Stimulated activated CD8-positive, alpha-beta memory T cell treated with anti-CD3 and anti-CD28 coated beads, Interleukin-4, amount 100 ng/mL, for 48 hours (primary cell): ENCODE data around the gene CMTM5.
"Not testable (repeated sequence)": the region's sequence is repeated elsewhere in the genome, so short reads cannot be mapped to it uniquely, and the experiment has no call there.

Experiments used
- DNase-seq: peaks from one replicate; pipeline ENCODE4 v3.0.0-alpha.2; 2020

The CMTM5 gene

DNA sequence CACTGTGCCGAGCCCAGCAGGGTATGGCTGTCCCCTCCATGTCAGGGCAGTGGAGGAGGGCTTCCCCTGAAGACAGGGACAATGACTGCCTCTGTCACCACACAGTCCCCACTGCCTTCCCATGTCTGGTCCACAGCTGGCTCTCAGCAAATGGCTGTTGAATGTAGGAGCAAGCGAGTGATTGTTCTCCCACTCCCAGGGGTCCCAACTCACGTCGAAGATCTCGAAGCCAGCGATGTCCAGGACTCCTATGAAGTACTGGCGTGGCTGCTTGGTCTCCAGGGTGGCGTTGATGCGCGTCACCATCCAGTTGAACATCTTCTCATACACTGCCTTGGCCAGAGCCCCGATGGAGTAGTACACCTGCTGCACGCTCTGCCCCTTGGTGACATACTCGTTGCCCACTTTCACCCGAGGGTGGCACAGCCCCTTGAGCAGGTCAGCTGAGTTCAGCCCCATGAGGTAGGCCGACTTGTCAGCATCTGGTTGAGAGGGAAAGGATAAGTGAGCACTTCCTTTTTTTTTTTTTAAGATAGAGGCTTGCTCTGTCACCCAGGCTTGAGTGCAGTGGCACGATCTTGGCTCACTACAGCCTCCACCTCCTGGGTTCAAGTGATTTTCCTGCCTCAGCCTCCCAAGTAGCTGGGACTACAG is 23.8 kb downstream of the CMTM5 start:
- DNase-seq = not testable (repeated sequence)

DNA sequence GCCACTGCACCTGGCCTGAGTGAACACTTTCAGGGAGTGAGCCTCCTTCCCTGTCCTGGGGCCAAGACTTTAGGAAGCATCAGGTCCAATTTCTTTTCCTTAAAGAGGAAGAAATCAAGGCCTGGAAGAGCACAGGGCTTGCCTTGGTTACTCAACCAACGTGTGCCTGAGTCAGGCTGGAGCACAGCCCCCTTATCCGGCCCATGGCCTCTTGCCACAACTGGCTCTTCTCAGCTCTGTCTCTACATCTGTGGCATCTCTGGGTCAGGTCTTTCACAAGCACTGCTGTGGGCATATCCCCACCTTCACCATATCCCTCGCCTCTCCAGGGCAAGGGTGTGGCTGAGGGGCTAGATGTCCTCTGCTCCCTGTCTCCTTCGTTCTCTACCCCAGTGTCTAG is 24.4 kb downstream of the CMTM5 start:
- no peak for DNase-seq

DNA sequence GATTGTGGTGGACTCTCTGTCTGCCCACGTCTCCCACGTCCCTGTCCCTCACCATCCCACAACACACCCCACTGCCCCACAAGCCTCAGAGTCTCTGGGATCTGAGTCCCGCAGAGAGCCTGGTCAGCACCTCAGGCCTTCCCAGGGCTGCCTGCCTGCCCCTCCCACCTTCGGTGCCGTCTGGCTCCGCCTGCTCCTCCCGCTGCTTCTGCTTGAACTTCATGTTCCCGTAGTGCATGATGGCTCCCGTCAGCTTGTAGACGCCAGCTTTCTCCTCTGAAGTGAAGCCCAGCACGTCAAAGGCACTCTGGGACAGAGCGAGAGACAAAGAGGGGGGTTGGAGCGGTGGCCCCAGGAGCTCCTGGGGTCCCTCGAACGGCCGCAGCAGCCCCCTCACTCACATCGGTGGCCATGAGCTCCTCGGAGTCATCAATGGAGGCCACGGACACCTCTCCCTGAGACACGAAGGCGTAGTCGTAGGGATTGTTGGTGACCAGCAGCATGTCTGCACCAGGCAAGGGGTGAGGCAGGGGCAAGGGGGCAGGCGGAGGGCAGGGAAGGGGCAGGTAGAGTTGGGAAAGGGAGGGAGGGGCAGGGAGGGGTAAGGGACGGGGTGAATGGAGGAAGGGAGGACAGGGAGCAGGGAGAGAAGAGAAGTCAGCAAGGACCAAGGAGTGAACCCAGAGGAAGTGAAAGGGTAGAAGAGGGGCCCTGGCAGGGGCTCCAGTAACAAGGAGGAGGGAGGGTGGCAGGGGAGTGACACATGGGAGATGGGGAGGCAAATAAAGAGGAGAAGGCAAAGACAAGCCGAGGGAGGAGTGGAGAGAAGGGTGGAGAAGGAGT is 25.7 kb downstream of the CMTM5 start:
- no peak for DNase-seq

DNA sequence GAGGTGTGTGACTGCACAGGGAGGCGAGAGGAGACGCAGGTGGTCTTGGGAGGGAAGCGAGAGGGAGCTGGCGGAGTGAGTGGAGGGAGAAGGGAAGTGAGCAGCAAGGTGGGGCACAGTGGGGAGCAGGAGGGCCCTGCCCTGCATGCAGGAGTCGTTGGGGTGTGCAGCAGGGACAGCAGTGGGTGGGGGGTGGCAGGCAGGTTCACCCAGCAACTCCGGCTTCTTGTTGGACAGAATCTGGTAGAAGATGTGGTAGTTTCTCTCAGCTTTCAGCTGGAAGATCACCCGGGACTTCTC is 26.2 kb downstream of the CMTM5 start:
- DNase-seq = no peak

DNA sequence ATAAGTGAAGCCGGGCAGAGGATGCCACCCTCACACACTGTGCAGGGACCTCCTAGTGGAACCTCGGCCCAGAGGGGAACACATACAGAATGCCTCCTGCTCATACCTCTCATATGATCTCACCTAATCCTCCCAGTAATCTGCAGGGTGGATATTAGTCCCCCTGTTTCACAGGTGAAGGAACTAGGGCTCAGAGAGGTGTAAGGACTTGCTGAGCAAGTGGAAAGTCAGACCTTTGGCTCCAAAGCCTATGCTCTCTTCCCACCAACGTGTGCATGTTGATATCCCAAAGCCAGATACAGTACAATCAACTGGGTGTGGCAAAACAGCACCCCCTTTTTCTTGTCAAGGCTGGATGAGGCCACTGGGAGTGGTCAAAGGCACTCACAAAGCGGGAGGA is 27.1 kb downstream of the CMTM5 start:
- no peak for DNase-seq

DNA sequence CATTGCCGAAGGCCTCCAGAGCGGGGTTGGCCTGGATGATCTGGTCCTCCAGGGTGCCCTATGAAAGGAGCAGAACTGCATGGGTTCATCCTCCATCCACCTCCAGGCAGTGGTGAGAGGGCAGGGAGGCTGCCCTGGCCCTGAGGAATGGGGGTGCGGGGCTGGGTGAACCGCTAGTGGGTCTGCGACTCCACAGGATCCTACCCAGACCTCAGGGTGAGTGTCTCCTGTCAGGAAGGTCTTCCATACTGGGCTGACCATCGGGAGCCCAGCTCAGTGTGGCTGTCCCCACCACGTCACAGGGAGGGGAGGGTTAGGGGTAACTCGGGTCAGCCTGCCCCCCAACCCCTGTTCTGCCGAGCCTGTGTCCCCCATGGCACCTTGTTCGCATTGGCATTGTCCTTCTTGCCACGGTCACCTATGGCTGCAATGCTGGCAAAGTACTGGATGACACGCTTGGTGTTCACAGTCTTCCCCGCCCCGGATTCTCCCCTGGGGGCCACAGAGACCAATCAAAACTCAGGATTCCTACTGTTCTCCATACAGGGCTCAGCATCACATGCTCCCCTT is 27.6 kb downstream of the CMTM5 start:
- no peak for DNase-seq

DNA sequence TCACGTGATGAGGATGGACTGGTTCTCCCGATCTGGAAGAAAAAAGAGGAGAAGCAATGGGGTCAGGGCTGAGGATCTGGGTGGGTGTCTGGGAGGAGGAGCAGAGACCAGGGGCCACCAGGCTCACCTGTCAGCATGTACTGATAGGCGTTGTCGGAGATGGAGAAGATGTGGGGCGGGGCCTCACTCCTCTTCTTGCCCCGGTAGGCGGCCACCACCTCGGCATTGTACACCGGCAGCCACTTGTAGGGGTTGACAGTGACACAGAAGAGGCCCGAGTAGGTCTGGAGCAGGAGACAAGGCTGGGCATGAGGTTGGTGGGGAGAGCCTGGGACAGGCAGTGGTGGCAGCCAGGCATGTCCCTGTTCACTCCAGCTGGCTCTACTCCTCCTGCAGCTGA is 28.2 kb downstream of the CMTM5 start:
- DNase-seq = no peak

DNA sequence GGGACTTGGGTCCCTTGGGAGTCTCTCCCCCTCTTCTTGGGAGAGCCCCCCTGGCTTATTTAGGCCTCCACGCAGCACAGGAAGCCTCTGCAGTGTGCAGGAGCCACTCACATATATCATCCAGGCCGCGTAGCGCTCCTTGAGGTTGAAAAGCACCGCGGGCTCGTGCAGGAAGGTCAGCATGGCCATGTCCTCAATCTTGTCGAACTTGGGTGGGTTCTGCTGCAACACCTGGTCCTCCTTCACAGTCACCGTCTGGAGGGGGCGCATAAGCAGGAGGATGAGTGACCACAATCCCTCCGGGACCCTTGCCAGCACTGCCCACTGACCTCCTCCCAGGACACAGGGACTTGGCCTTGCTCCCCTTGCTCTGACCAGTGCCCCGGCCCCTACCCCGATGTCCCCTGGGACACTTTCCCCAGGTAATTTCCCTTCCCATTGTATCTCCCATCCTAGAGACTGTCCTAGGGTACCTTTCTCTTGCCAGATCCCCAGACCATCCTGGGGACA is 28.7 kb downstream of the CMTM5 start:
- DNase-seq = no peak

DNA sequence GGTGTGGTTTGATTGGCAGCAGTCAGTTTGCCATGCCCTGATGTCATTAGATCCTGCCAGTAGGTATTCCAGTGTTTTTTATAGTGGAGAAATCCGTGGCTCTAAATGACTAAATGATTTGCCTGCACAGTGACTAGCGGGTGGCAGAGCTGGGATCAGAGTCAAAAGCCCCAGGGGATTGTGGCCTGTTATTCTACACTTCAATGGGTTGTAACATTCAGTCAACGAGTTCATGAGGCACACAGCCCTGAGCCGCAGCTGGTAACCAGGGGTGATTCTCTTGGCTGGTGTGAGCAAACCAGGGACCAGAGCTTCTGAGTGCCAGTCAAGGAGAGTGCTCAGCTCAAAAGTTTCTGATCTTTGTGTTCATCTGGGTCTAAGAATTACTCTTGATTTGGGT is 29.4 kb downstream of the CMTM5 start:
- no peak for DNase-seq

DNA sequence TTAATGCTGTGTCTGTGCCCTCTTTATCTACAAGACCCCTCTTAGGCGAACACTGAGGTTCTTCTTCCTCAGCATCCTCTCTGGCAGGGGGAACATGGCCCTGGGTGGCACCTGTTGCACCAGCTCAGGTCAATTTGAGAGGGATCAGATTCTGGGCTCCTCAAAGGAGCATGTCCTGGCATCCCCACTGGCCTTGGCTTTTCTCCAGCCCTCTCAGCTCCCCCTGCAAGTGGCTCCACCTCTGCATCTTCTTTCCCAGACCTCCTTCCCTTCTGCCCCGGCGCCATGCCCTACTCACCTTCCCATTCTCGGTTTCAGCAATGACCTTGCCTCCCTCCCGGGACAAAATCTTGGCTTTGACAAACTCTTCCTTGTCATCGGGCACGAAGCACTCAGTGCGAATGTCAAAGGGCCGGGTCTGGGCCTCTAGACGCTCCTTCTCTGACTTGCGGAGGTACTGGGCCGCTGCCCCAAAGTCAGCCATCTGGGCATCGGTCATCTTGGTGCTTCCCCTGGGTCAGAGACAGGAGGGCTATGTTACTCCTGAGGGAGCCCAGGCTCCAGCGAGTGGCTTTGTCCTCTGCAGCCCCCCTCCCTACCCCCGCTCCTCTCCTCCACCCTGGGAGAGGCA is 30.0 kb downstream of the CMTM5 start:
- DNase-seq = no peak

DNA sequence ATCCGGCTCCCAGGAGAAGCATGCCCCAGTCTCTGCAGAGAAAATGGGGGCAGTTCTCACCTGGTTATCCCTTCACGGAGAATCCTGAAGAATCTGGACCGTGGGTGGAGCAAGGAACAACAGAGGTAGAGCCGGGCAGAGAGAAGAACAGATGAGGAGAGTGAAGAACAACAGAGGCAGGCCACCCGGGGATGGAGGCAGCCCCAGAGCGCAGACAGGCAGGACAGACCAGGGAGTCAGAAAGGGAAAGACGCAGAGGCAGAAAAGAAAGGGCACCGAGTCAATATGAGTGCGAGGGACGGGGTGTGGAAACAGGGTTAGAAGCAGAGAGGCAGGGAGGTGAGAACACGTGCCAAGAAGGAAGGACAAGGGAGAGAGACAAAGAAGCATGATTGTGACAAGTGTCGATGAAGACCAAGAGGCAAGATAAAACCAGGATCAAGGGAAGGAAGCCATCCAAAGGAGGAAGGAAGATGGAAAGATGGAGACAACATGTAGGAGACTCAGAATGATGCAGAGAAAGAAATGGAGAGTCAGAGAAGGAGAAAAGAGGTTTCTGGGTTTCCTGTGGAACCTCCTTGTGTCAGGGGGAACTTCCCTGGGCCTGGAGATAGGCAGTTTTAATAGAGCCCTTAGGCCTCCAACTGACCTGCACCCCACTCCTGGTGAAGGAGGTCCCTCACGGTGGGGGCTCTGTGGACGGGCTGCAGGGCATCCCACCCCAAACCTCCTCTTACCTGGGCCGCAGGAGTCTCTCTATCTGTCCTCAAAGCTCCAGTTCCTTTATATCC is 30.9 kb downstream of the CMTM5 start, which contains the start of gene MYH6:
MYH6 (minus strand) TSS at position 758 of the 791 bp plus-strand sequence. CDS start 1,050 bp downstream, outside the sequence.
- no peak for DNase-seq

DNA sequence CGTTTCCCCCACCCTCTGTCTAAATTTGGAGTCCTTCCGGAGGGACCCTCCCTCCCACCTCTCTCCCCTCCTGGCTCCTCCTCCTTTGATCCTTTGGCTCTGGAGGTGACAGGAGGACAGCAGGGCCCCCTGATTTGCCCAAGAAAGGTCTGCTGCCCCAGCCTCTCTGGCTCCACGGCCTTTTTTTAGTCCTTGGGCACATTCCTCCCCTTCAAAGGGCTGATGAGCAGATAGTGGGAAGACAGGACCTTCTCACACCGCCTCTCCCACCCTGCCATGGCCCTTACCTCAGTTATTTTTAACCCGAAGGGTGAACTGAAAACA is 31.4 kb downstream of the CMTM5 start:
- DNase-seq = no peak

DNA sequence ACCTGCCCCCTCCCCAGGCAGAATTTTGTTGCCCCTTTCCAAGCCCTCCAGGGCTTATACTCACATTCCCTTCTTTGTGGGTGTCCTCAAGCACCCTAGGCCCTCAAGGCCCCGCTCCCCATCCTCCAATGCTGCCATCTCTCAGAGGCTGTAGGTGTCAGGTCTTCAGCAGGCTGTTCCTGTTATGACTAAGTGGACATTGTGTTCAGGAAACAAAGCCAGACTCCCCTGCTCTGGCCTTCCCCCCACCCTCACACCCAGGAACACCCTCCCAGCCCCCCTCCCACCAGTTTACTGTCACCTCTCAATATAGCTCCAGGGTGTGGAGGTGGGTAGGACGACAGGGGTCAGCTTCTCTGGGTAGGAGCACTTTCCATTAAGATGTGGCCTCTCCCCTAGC is 32.6 kb downstream of the CMTM5 start:
- DNase-seq = no peak

DNA sequence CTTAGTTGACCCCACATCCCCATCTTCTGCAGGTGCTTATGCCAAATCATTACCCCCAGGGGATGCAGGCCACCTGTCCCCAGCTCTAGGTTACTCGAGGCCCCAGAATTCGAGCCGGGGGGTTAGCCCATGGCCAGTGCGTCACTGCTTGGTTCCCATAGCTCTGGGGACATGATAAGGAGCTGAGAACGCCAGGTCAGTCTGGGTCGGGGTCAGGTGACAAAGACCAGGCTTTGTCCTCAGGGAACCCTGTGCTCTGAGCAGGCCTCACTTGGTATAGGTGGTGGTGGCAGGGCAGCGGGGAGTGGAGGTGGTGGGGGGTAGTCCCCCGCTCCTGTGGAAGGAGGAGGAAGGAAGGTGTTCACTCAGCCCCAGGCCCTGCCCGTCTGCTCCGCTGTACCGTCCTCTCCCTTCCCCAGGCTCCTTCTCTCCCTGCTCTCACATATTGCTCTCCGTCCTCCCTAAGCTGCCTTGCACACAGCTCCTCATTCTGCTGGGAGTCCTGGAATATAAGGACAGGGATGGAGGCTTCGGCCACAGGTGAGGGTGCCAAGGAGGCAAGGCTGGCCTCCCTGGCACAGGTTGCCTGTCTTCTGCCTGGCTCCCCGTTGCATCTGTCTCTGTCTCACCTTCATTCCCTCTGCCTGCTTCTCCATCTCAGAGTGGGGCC is 33.3 kb downstream of the CMTM5 start:
- no peak for DNase-seq

DNA sequence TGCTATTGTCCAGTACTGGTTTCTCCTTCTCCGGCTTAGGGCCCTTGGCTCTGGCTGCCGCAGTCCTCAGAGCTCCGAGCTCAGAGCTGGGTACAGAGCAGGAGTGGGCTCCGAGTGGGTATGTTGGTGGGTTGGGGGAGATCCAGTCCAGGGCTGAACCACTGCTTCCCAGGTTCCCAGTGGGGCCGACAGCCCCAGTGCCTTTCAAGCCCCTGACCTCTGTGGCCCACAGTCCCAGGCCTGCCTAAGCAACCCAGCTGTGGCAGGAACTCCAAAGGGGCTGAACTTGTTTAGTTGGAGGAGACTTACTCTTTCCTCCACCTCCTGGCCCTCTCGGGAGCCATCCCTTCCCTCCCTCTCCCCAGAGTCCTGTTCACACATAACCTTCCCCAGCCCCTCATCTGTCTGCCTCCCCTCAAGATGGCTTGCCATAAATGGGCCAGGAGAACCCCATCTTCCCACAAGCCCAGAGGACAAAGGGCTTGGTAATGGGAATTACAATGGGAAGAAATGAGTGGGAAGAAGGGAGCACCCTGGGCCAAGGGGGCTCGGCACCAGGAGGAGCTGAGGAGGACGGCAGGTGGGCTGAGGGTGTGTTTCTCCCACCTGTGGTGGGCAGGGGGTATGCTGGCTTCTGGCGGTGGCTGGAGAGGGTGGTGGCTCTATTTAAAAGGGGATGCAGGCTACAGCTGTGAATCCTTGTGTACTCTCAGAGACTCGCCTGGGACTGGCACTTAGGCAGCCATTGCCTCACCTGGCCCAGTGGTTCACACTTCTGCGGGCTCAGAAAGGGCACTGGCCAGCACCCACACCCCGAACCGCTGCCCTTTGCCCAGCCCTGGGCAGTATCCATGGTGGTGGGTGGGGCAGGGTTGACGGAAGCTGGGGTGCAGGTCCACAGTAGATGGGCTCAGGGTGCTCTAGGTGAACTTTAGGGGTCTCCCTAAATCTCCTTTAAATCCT is 35.0 kb downstream of the CMTM5 start:
- DNase-seq = no peak

DNA sequence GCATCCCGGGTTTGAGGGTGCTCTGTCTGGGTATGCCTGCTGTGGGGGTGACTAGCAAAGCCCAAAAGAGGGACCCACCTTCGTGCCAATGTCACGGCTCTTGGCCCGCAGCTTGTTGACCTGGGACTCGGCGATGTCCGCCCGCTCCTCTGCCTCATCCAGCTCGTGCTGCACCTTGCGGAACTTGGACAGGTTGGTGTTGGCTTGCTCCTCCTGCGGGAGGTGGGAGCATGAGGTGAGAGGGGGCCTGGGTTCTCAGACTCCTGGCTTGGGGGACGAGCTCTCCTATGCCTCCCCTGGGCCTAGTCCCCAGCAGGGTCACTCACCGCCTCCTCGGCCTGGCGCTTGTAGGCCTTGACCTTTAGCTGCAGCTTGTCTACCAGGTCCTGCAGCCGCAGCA is 36.8 kb downstream of the CMTM5 start:
- no peak for DNase-seq

DNA sequence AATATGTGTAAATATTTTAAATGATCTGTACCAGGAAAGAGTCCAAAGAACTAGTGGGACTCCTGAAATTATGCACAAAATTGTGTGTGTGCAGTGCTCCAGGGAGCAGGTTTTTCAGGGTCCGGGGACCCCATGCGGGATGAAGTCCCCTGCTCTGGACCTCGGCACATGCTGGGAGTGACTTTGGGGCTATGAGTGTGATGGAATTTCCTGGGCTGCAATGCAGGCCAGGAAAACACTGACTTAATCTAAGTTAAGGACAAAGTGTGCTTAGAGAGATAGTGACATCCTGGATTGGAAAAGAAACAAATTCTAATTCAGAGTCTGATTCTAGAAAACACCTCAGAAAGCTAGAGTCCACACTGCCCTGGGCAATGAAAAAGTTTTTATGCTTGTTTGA is 37.4 kb downstream of the CMTM5 start:
- no peak for DNase-seq

DNA sequence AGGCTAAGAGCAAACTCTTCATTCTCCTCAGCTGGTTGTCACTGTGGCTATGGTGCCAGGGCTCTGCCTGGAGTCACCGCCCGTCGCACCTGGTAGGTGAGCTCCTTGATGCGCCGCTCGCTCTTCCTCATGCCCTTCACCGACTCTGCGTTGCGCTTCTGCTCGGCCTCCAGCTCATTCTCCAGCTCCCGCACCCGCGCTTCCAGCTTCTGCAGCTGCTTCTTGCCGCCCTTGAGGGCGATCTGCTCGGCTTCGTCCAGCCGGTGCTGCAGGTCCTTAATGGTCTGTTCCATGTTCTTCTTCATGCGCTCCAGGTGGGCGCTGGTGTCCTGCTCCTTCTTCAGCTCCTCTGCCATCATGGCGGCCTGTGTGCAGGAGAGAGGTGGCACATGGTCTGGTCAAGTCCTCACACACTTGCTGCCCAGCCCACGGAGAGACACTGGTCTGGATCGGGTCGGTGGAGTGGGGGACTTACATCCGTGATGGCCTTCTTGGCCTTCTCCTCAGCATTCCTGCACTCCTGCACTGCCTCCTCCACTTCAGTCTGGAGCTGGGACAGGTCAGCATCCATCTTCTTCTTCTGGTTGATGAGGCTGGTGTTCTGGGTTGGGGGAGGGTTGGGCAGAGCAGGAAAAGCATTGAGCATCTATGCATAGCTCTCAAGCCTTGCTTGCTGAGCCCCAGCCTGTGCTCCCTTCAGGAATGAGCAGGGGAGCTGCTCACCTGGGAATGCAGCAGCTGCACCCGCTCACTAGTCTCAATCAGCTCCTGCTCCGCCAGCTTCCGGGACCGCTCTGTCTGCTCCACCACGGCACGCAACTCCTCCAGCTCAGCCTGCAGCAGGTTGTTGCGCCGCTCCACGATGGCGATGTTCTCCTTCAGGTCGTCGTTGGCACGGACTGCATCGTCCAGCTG is 38.3 kb downstream of the CMTM5 start:
- no peak for DNase-seq

DNA sequence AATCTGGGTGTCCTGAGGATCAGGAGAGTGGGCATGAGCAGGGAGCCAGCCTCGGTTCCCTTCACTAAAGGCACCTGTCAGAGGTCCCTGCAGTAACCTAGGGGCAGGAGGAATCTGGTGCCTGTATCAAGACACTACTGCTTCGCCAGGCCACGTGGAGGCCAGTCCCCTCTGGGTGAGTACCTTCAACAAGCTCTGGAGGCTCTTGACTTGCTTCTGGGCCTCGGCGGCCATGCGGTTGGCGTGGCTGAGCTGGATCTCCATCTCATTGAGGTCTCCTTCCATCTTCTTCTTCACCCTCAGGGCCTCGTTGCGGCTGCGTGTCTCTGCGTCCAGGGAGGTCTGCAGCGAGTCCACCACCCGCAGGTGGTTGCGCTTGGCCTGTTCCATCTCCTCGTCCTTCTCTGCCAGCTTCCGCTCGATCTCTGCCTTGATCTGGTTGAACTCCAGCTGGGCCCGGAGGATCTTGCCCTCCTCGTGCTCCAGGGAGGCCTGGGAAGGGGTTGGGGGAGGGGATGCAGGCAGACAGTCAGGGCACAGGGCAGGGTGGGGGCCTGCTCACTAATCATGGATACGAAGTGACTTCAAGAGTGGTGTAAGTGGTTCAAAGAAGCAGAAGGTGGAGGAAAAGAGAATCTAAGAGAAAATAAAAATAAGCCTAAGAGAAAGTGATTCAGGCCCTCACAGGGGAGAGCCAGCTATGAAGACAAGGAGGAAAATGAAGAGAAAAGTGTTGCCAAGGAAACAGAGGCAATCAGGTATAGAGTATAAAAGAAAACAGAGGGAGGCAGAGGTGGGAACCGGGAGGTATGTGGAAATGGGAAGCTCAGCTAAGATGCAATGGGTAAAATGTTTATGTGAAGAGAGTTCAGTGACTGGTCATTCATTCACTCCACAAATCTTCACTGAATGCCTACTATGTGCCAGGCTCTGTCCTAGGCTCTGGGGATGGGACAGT is 39.3 kb downstream of the CMTM5 start:
- DNase-seq = no peak
